Neural cell (in vitro differentiated cells): ENCODE results near the gene HLCS. TPM values are rescaled to one million over a fixed set of nuclear protein-coding genes. Genes with fewer than 3 reads are reported as not detected.

Experiments used
- H2AFZ ChIP-seq: fragments of 200-600, 300-800 bp; sonication (generic), shearing (Covaris generic); 2 replicates; pipeline ENCODE4 v1.6.0; 2014; ENCODE audit warnings: low read depth, mild to moderate bottlenecking, antibody characterized with exemption, low read length, moderate library complexity
- H3F3A ChIP-seq: fragments of 200-600 bp; shearing (Covaris generic); 2 replicates; pipeline ENCODE4 v1.6.1; 2016; ENCODE audit warnings: mild to moderate bottlenecking, moderate library complexity, mixed read lengths, antibody characterized with exemption, low read length; ENCODE audit not compliant: insufficient read depth, poor library complexity, severe bottlenecking
- H3K27ac ChIP-seq: fragments of 200-600, 300-800 bp; sonication (generic), shearing (Covaris generic); 2 replicates; pipeline ENCODE4 v1.5.1; 2014; ENCODE audit warnings: mild to moderate bottlenecking, low read length, moderate library complexity
- H3K27me3 ChIP-seq: fragments of 300-800, 200-600 bp; sonication (generic), shearing (Covaris generic); 2 replicates; pipeline ENCODE4 v1.6.0; 2014; ENCODE audit warnings: mild to moderate bottlenecking, low read depth, low read length, moderate library complexity; ENCODE audit not compliant: insufficient read depth
- H3K36me3 ChIP-seq: fragments of 300-800, 200-600 bp; sonication (generic), shearing (Covaris generic); 2 replicates; pipeline ENCODE4 v1.5.1; 2014; ENCODE audit warnings: mild to moderate bottlenecking, antibody characterized with exemption, low read length, moderate library complexity; ENCODE audit not compliant: insufficient read depth
- H3K4me2 ChIP-seq: fragments of 300-800, 200-600 bp; sonication (generic), shearing (Covaris generic); 2 replicates; pipeline ENCODE4 v1.6.0; 2014; ENCODE audit warnings: mild to moderate bottlenecking, low read length
- H3K4me3 ChIP-seq: fragments of 300-800, 200-600 bp; sonication (generic), shearing (Covaris generic); 2 replicates; pipeline ENCODE4 v1.5.1; 2014; ENCODE audit warnings: mild to moderate bottlenecking, low read length, moderate library complexity
- H3K79me2 ChIP-seq: fragments of 200-600 bp; shearing (Covaris generic); replicated peaks from 2 replicates; pipeline ENCODE4 v1.6.0; 2014; ENCODE audit warnings: mild to moderate bottlenecking, low read length, moderate library complexity; ENCODE audit not compliant: insufficient read depth
- H3K9ac ChIP-seq: fragments of 300-800, 200-600 bp; sonication (generic), shearing (Covaris generic); 2 replicates; pipeline ENCODE4 v1.6.1; 2016; ENCODE audit warnings: mild to moderate bottlenecking, low read length, mixed read lengths
- H3K9me2 ChIP-seq: fragments of 200-600 bp; shearing (Covaris generic); 2 replicates; pipeline ENCODE4 v1.6.1; 2016; ENCODE audit warnings: mild to moderate bottlenecking, low read length, mixed read lengths; ENCODE audit not compliant: insufficient read depth
- H3K9me3 ChIP-seq: fragments of 200-600, 300-800 bp; sonication (generic), shearing (Covaris generic); 2 replicates; pipeline ENCODE4 v1.6.1; 2016; ENCODE audit warnings: mild to moderate bottlenecking, mixed run types, low read length, moderate library complexity, mixed read lengths
- H4K20me1 ChIP-seq: fragments of 200-600 bp; shearing (Covaris generic); 2 replicates; pipeline ENCODE4 v1.6.1; 2016; ENCODE audit warnings: mild to moderate bottlenecking, mixed run types; ENCODE audit not compliant: insufficient read depth
- EP300 ChIP-seq: fragments of 450-650 bp; conservative IDR thresholded peaks from 2 replicates; pipeline ENCODE4 v1.6.1; 2014; ENCODE audit warnings: antibody characterized with exemption, mild to moderate bottlenecking, moderate library complexity; ENCODE audit not compliant: poor library complexity, severe bottlenecking
- EZH2 ChIP-seq: fragments of 200-600, 300-800 bp; shearing (Covaris generic), sonication (generic); IDR thresholded peaks from 2 replicates; pipeline ENCODE4 v1.6.1; 2014; ENCODE audit warnings: antibody characterized with exemption, low read length, borderline replicate concordance, mild to moderate bottlenecking; ENCODE audit not compliant: insufficient read depth, poor library complexity, severe bottlenecking
- MXI1 ChIP-seq: fragments of 450-650 bp; conservative IDR thresholded peaks from 2 replicates; pipeline ENCODE4 v1.6.1; 2014; ENCODE audit warnings: antibody characterized with exemption, mild to moderate bottlenecking; ENCODE audit not compliant: poor library complexity, severe bottlenecking
- POLR2AphosphoS5 ChIP-seq: IDR thresholded peaks from 2 replicates; pipeline ENCODE4 v1.6.1; 2012
- RAD21 ChIP-seq: fragments of 450-650 bp; conservative IDR thresholded peaks from 2 replicates; pipeline ENCODE4 v1.6.1; 2014; ENCODE audit warnings: antibody characterized with exemption, mild to moderate bottlenecking, moderate library complexity
- SMC3 ChIP-seq: fragments of 450-650 bp; conservative IDR thresholded peaks from 2 replicates; pipeline ENCODE4 v1.6.1; 2014; ENCODE audit warnings: antibody characterized with exemption, mild to moderate bottlenecking, moderate library complexity; ENCODE audit not compliant: poor library complexity
- TAF1 ChIP-seq: IDR thresholded peaks from 2 replicates; pipeline ENCODE4 v1.6.1; 2012; ENCODE audit warnings: low read depth
- polyA plus RNA-seq: library from polyadenylated mRNA; depleted of rRNA; stranded (reverse); fragments of >200 nt; gene quantifications from 2 replicates; pipeline ENCODE4 v1.2.3, GENCODE V29; 2014
- TF ChIP-seq, protein P1 (sequence below): IDR thresholded peaks from 2 replicates; pipeline ENCODE4 v1.6.1; 2012; ENCODE audit warnings: borderline replicate concordance
- TF ChIP-seq, protein P2 (sequence below): fragments of 450-650 bp; IDR thresholded peaks from 2 replicates; pipeline ENCODE4 v1.5.1; 2014; ENCODE audit warnings: antibody characterized with exemption, mild to moderate bottlenecking, moderate library complexity; ENCODE audit not compliant: poor library complexity, severe bottlenecking

HLCS gene
- polyA plus RNA-seq, 1 donor from 2014 or later, result 12.1 TPM

DNA sequence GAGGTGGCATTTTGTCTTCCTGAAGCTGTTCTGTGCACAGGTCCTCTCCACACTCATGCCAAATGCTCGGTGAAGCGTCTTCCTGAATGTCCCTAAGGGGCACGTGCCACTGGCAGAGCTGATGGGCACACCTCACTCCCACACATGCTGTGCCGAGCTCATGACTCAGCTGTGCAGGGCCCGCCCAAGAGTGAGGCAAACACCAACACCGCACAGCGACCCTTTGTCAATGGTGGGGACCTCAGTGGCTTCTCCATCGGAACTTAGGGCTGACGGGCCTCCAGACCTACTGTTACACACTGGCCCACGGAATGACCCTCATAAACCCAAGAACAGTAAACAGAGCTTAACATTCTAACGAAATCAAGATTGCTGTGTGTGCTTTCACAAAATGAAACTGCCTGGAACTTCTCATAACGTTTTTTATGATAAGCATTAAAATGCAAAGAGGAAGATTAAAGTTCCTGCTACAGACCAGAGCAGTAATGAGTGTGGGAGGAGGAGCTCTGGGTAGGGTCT is 178.3 kb downstream of the HLCS start:
- no peaks in the 10 kb centered on the region for H3K9me2 ChIP-seq
- no peaks in the 10 kb centered on the region for H3K36me3 ChIP-seq
- no peak overlapping the region for H2AFZ ChIP-seq
- H3K79me2 ChIP-seq, result no peaks in the 10 kb centered on the region
- H3K4me3 ChIP-seq, result no peak overlapping the region
- no peaks in the 10 kb centered on the region for H4K20me1 ChIP-seq
- no peaks in the 10 kb centered on the region for H3K9me3 ChIP-seq
- no peaks in the 10 kb centered on the region for H3K27me3 ChIP-seq
- no peak overlapping the region for H3K9ac ChIP-seq
- TF ChIP-seq, protein P1, sequence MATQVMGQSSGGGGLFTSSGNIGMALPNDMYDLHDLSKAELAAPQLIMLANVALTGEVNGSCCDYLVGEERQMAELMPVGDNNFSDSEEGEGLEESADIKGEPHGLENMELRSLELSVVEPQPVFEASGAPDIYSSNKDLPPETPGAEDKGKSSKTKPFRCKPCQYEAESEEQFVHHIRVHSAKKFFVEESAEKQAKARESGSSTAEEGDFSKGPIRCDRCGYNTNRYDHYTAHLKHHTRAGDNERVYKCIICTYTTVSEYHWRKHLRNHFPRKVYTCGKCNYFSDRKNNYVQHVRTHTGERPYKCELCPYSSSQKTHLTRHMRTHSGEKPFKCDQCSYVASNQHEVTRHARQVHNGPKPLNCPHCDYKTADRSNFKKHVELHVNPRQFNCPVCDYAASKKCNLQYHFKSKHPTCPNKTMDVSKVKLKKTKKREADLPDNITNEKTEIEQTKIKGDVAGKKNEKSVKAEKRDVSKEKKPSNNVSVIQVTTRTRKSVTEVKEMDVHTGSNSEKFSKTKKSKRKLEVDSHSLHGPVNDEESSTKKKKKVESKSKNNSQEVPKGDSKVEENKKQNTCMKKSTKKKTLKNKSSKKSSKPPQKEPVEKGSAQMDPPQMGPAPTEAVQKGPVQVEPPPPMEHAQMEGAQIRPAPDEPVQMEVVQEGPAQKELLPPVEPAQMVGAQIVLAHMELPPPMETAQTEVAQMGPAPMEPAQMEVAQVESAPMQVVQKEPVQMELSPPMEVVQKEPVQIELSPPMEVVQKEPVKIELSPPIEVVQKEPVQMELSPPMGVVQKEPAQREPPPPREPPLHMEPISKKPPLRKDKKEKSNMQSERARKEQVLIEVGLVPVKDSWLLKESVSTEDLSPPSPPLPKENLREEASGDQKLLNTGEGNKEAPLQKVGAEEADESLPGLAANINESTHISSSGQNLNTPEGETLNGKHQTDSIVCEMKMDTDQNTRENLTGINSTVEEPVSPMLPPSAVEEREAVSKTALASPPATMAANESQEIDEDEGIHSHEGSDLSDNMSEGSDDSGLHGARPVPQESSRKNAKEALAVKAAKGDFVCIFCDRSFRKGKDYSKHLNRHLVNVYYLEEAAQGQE, result no peak
- TF ChIP-seq MXI1 (no peak), RAD21 (no peak), POLR2AphosphoS5 (no peak), TAF1 (no peak), SMC3 (no peak), EP300 (no peak), EZH2 (no peak)
- TF ChIP-seq, protein P2, sequence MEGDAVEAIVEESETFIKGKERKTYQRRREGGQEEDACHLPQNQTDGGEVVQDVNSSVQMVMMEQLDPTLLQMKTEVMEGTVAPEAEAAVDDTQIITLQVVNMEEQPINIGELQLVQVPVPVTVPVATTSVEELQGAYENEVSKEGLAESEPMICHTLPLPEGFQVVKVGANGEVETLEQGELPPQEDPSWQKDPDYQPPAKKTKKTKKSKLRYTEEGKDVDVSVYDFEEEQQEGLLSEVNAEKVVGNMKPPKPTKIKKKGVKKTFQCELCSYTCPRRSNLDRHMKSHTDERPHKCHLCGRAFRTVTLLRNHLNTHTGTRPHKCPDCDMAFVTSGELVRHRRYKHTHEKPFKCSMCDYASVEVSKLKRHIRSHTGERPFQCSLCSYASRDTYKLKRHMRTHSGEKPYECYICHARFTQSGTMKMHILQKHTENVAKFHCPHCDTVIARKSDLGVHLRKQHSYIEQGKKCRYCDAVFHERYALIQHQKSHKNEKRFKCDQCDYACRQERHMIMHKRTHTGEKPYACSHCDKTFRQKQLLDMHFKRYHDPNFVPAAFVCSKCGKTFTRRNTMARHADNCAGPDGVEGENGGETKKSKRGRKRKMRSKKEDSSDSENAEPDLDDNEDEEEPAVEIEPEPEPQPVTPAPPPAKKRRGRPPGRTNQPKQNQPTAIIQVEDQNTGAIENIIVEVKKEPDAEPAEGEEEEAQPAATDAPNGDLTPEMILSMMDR, result no peak
- no peak overlapping the region for H3K4me2 ChIP-seq
- no peak overlapping the region for H3K27ac ChIP-seq
- H3F3A ChIP-seq, result no peaks in the 10 kb centered on the region

DNA sequence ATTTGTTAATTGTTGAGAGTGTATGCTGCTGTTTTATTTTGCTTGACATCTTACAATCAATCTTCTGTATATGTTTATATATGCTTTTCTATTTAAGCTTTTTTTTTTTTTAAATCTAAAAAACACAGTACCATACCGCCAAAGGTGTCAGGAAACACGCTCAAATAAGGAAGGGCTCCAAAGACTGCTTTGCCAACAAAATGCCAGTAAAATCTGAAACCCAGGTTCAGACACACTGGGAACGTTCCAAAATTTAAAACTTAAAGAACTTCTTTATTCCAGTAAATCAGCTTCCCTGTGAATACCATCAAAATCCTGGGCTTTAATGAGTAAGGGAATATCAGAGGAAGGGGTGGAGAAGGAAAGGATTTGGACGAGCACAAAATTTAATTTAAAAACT is 180.3 kb downstream of the HLCS start:
- H3K27ac ChIP-seq, result no peak overlapping the region
- TF ChIP-seq POLR2AphosphoS5, result no peak
- no peak for TF ChIP-seq MXI1
- no peak for TF ChIP-seq SMC3
- TF ChIP-seq, protein P2, result no peak
- TF ChIP-seq RAD21, result no peak
- no peak for TF ChIP-seq EP300
- TF ChIP-seq, protein P1, result no peak
- TF ChIP-seq TAF1, result no peak
- no peak for TF ChIP-seq EZH2
- no peaks in the 10 kb centered on the region for H3K36me3 ChIP-seq
- H3F3A ChIP-seq, result no peaks in the 10 kb centered on the region
- H2AFZ ChIP-seq, result no peak overlapping the region
- no peak overlapping the region for H3K4me3 ChIP-seq
- H3K4me2 ChIP-seq, result no peak overlapping the region
- no peaks in the 10 kb centered on the region for H3K79me2 ChIP-seq
- no peak overlapping the region for H3K9ac ChIP-seq
- no peaks in the 10 kb centered on the region for H3K9me2 ChIP-seq
- H3K27me3 ChIP-seq, result no peaks in the 10 kb centered on the region
- no peaks in the 10 kb centered on the region for H4K20me1 ChIP-seq
- H3K9me3 ChIP-seq, result no peaks in the 10 kb centered on the region
